HepG2 (cell line): ENCODE measurements around the gene FASTK.

Experiments used
- BCLAF1 ChIP-seq: fragments of 450-650 bp; IDR thresholded peaks from 2 replicates; pipeline ENCODE4 v1.6.1; 2017; ENCODE audit warnings: mild to moderate bottlenecking
- CAMTA2 ChIP-seq: sonication (generic); formaldehyde crosslinking; IDR thresholded peaks from 2 replicates; pipeline ENCODE4 v1.4.0; 2020; ENCODE audit warnings: mild to moderate bottlenecking, missing genetic modification reagents, borderline replicate concordance
- EZH2 ChIP-seq: conservative IDR thresholded peaks from 2 replicates; pipeline ENCODE4 v1.6.1; 2012; ENCODE audit warnings: mild to moderate bottlenecking, low read depth, low read length, moderate library complexity
- NFYB ChIP-seq: sonication (generic); formaldehyde crosslinking; IDR thresholded peaks from 2 replicates; pipeline ENCODE4 v1.4.0; 2020; ENCODE audit warnings: missing genetic modification reagents
- NR3C1 ChIP-seq: sonication (generic); formaldehyde crosslinking; IDR thresholded peaks from 2 replicates; pipeline ENCODE4 v1.4.0; 2020; ENCODE audit warnings: missing genetic modification reagents
- POLR2AphosphoS5 ChIP-seq: IDR thresholded peaks from 2 replicates; pipeline ENCODE4 v1.6.1; 2012; ENCODE audit warnings: low read depth, low read length
- SRSF9 ChIP-seq: fragments of 200-400 bp; formaldehyde crosslinking; IDR thresholded peaks from 2 replicates; pipeline ENCODE4 v1.6.1; 2018; ENCODE audit warnings: borderline replicate concordance, mild to moderate bottlenecking, low read depth, low read length; ENCODE audit not compliant: insufficient read depth, poor library complexity, severe bottlenecking
- TARDBP ChIP-seq: sonication (generic); formaldehyde crosslinking; IDR thresholded peaks from 2 replicates; pipeline ENCODE4 v1.8.0; 2022; ENCODE audit warnings: mild to moderate bottlenecking, missing genetic modification reagents
- YY1 ChIP-seq: IDR thresholded peaks from 2 replicates; pipeline ENCODE4 v1.6.1; 2011; ENCODE audit warnings: low read length, low read depth, moderate library complexity, mild to moderate bottlenecking; ENCODE audit not compliant: insufficient read depth, insufficient replicate concordance
- ZNF772 ChIP-seq: sonication (generic); formaldehyde crosslinking; IDR thresholded peaks from 2 replicates; pipeline ENCODE4 v1.5.0; 2020; ENCODE audit warnings: mild to moderate bottlenecking, missing genetic modification reagents

- TF ChIP-seq BCLAF1, result no peak
- TF ChIP-seq EZH2, result no peak
- TF ChIP-seq NR3C1, result no peak
- TF ChIP-seq CAMTA2, result no peak
- TF ChIP-seq ZNF772, result no peak
- no peak for TF ChIP-seq TARDBP (CRISPR knock-in tag)
- no peak for TF ChIP-seq YY1
- no peak for TF ChIP-seq SRSF9
- TF ChIP-seq NFYB (CRISPR knock-in tag), result no peak
- no peak for TF ChIP-seq POLR2AphosphoS5
Observed at GRCh38 chr7:151129960-151130591, 49.5 kb upstream of the FASTK start.
